Thyroid gland (tissue), 4 donors: ENCODE data around the gene CPNE4. TPM values are rescaled to one million over a fixed set of nuclear protein-coding genes. Genes with fewer than 3 reads are reported as not detected.

ENCODE experiments used
- DNase-seq, 2 donors: peaks; one replicate each; pipeline ENCODE4 v3.0.0-alpha.2; 2019
- H3K27ac ChIP-seq, 3 donors: fragments of 200-600 bp; sonication (generic); 1 replicate in 2 of 3; 2 replicates in 1 of 3; pipeline ENCODE4 v1.5.1; 2016 to 2019; ENCODE audit warnings: mild to moderate bottlenecking in 1 of 3, moderate library complexity in 1 of 3
- H3K27me3 ChIP-seq: fragments of 200-600 bp; sonication (generic); one replicate; pipeline ENCODE4 v1.5.1; 2019
- H3K36me3 ChIP-seq, 2 donors: fragments of 200-600 bp; sonication (generic); one replicate each; pipeline ENCODE4 v1.5.1; 2016 to 2019
- H3K4me1 ChIP-seq, 2 donors: fragments of 200-600 bp; sonication (generic); one replicate each; pipeline ENCODE4 v1.5.1; 2017 to 2019
- H3K4me3 ChIP-seq, 3 donors: fragments of 200-600 bp; sonication (generic); replicated peaks in 1 of 3; 1 replicate in 2 of 3; 2 replicates in 1 of 3; pipeline ENCODE4 v1.5.1; 2016; ENCODE audit warnings: mild to moderate bottlenecking in 1 of 3
- H3K9me3 ChIP-seq: fragments of 200-600 bp; sonication (generic); one replicate; pipeline ENCODE4 v1.5.1; 2017
- CTCF ChIP-seq, 6 experiments: fragments of 200-600 bp in 3 of 6; fragments of 450-650 bp in 3 of 6; sonication (generic) in 3 of 6; IDR thresholded peaks; one replicate each; pipeline ENCODE4 v1.5.1; 2016 to 2019; ENCODE audit warnings: antibody characterized with exemption in 6 of 6, mild to moderate bottlenecking in 2 of 6, inconsistent platforms in 1 of 6, moderate library complexity in 1 of 6
- POLR2A ChIP-seq, 2 donors: fragments of 450-650 bp; IDR thresholded peaks; one replicate each; pipeline ENCODE4 v1.6.1; 2017; ENCODE audit warnings: antibody characterized with exemption in 2 of 2, mild to moderate bottlenecking in 2 of 2, moderate library complexity in 1 of 2
- WGBS, 2 donors: methylation state at CpG; one replicate each; pipeline ENCODE4 v1.1.5; 2017; 5-methylcytosine and 5-hydroxymethylcytosine counted together
- intact Hi-C: fragments of 100-400 bp; cut with DNase I; formaldehyde crosslinking; loops from one replicate; pipeline ENCODE4 v1.15.1; 2023
- total RNA-seq, 4 donors: library from RNA; depleted of rRNA; stranded (reverse); fragments of >200 nt; gene quantifications; one replicate each; pipeline ENCODE4 v1.2.3, GENCODE V29; 2016

Gene CPNE4
- total RNA-seq, 4 donors from 2014 or later, result not detected

- no peaks in the 10 kb centered on the region for H3K36me3 ChIP-seq
- H3K9me3 ChIP-seq, result no peaks in the 10 kb centered on the region
- no peaks in the 10 kb centered on the region for H3K4me1 ChIP-seq
- DNase-seq, result no peak
- no peaks in the 10 kb centered on the region for H3K27me3 ChIP-seq
- H3K4me3 ChIP-seq, result no peak overlapping the region
- no peak for TF ChIP-seq POLR2A (IDR thresholded peaks at IDR 0.05)
- TF ChIP-seq CTCF (IDR thresholded peaks at IDR 0.05), result no peak
- intact Hi-C loops, result no loop called here
- H3K27ac ChIP-seq, result no peak overlapping the region
- 68 to 75% methylated on average over 5 of the region's 5 CpGs for WGBS, 2 donors
These were observed 215.3 kb downstream of the CPNE4 start for GRCh38 chr3:131819381-131820055.

- no peak for TF ChIP-seq POLR2A (IDR thresholded peaks at IDR 0.05)
- TF ChIP-seq CTCF (IDR thresholded peaks at IDR 0.05), result no peak
- intact Hi-C loops, result no loop called here
- 88 to 91% methylated on average over 1 of the region's 1 CpG for WGBS, 2 donors
- Histone ChIP-seq H3K4me1 (no peaks in the 10 kb centered on the region), H3K27me3 (no peaks in the 10 kb centered on the region), H3K27ac (no peak overlapping the region), H3K4me3 (no peak overlapping the region), H3K36me3 (no peaks in the 10 kb centered on the region), H3K9me3 (no peaks in the 10 kb centered on the region)
- no peak for DNase-seq
These were observed 222.4 kb downstream of the CPNE4 start for GRCh38 chr3:131812433-131812832.

GRCh38 chr3:131811481-131811880 is 223.3 kb downstream of the CPNE4 start:
- Histone ChIP-seq H3K4me1 (no peaks in the 10 kb centered on the region), H3K36me3 (no peaks in the 10 kb centered on the region), H3K9me3 (no peaks in the 10 kb centered on the region), H3K27me3 (no peaks in the 10 kb centered on the region), H3K27ac (no peak overlapping the region), H3K4me3 (no peak overlapping the region)
- DNase-seq, result no peak
- intact Hi-C loops, result no loop called here
- TF ChIP-seq POLR2A (IDR thresholded peaks at IDR 0.05) (no peak), CTCF (IDR thresholded peaks at IDR 0.05) (no peak)
- 91 to 93% methylated on average over 2 of the region's 2 CpGs for WGBS, 2 donors

GRCh38 chr3:131807822-131808221 is 227.0 kb downstream of the CPNE4 start:
- H3K36me3 ChIP-seq, result no peaks in the 10 kb centered on the region
- H3K9me3 ChIP-seq, result no peaks in the 10 kb centered on the region
- DNase-seq, result no peak
- H3K27ac ChIP-seq, result no peak overlapping the region
- TF ChIP-seq CTCF (IDR thresholded peaks at IDR 0.05) (no peak), POLR2A (IDR thresholded peaks at IDR 0.05) (no peak)
- no peaks in the 10 kb centered on the region for H3K27me3 ChIP-seq
- intact Hi-C loops, result no loop called here
- H3K4me3 ChIP-seq, result no peak overlapping the region
- 93% methylated on average over 3 of the region's 3 CpGs for WGBS, 2 donors
- H3K4me1 ChIP-seq, result no peaks in the 10 kb centered on the region

GRCh38 chr3:131806736-131807135 is 228.1 kb downstream of the CPNE4 start:
- Histone ChIP-seq H3K4me3 (no peak overlapping the region), H3K27me3 (no peaks in the 10 kb centered on the region), H3K36me3 (no peaks in the 10 kb centered on the region), H3K27ac (no peak overlapping the region), H3K9me3 (no peaks in the 10 kb centered on the region), H3K4me1 (no peaks in the 10 kb centered on the region)
- 74 to 80% methylated on average over 4 of the region's 4 CpGs for WGBS, 2 donors
- DNase-seq, result no peak
- intact Hi-C loops, result no loop called here
- TF ChIP-seq POLR2A (IDR thresholded peaks at IDR 0.05) (no peak), CTCF (IDR thresholded peaks at IDR 0.05) (no peak)
